ENCODE measurements around the gene GRK1.

- TF ChIP-seq CTCF (conservative IDR thresholded peaks at IDR 0.05; ENCODE audit: low read length) (no peak), EZH2phosphoT487 (IDR thresholded peaks at IDR 0.05; ENCODE audit: borderline replicate concordance, low read depth, low read length) (no peak)
These were observed 103.4 kb downstream of the GRK1 start for GRCh38 chr13:113770441-113770840.
